ENCODE results near the gene NATD1.

DNA sequence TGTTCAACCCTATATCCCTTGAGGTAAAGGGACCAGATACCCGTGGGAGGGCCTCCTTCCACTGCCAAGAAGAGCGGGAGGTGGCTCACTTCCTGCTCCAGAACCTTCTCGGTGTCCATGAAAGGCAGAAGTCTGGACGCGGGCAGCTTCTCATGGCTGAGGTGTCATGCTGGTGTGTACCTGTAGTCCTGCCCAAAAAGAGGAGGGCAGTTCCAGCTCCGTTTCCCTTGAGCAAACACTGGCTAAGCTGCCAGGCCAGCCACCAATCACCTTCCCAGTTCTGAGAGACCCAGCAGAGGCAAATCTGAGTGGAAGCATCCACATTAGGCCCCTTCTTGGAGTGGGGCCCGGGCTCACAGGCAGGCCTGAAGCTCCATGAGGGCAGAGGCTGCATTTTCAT lies 44.9 kb downstream of the NATD1 start:
- TF ChIP-seq, protein P1, sequence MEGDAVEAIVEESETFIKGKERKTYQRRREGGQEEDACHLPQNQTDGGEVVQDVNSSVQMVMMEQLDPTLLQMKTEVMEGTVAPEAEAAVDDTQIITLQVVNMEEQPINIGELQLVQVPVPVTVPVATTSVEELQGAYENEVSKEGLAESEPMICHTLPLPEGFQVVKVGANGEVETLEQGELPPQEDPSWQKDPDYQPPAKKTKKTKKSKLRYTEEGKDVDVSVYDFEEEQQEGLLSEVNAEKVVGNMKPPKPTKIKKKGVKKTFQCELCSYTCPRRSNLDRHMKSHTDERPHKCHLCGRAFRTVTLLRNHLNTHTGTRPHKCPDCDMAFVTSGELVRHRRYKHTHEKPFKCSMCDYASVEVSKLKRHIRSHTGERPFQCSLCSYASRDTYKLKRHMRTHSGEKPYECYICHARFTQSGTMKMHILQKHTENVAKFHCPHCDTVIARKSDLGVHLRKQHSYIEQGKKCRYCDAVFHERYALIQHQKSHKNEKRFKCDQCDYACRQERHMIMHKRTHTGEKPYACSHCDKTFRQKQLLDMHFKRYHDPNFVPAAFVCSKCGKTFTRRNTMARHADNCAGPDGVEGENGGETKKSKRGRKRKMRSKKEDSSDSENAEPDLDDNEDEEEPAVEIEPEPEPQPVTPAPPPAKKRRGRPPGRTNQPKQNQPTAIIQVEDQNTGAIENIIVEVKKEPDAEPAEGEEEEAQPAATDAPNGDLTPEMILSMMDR (IDR thresholded peaks at IDR 0.05), result no peak
- no peak for TF ChIP-seq POLR2A (IDR thresholded peaks at IDR 0.05)
